ENCODE data around the gene SEMG1. TPM values are rescaled to one million over a fixed set of nuclear protein-coding genes. Genes with fewer than 3 reads are reported as not detected.

SEMG1 gene
- total and polyA plus RNA-seq, 2 experiments from 2014 or later: not detected

GRCh38 chr20:45229264-45230056 is 22.6 kb downstream of the SEMG1 start:
- Histone ChIP-seq H3K4me2 (no peak overlapping the region), H2AFZ (no peak overlapping the region), H3K9me2 (replicated peaks; ENCODE audit: insufficient read depth) (no peaks in the 10 kb centered on the region), H3K27me3 (peaks cover 24% of the 10 kb centered on the region), H3K9me3 (ENCODE audit: low read depth) (no peaks in the 10 kb centered on the region), H3K27ac (no peak overlapping the region), H4K20me1 (ENCODE audit: insufficient read depth, poor library complexity, severe bottlenecking) (no peaks in the 10 kb centered on the region), H3K4me3 (no peak overlapping the region), H3K36me3 (replicated peaks; ENCODE audit: insufficient read depth, low read depth) (no peaks in the 10 kb centered on the region), H3K79me2 (no peaks in the 10 kb centered on the region), H3K4me1 (ENCODE audit: insufficient read depth) (no peaks in the 10 kb centered on the region)
- peak; percentile 46 for DNase-seq (ENCODE audit: low spot score)
- 69% methylated on average over 18 of the region's 18 CpGs for WGBS (ENCODE audit: low lambda C conversion rate, missing lambda C conversion rate)
- no peak for TF ChIP-seq EZH2phosphoT487 (IDR thresholded peaks at IDR 0.05; ENCODE audit: low read depth, severe bottlenecking, unreplicated experiment)
- TF ChIP-seq, protein P1, sequence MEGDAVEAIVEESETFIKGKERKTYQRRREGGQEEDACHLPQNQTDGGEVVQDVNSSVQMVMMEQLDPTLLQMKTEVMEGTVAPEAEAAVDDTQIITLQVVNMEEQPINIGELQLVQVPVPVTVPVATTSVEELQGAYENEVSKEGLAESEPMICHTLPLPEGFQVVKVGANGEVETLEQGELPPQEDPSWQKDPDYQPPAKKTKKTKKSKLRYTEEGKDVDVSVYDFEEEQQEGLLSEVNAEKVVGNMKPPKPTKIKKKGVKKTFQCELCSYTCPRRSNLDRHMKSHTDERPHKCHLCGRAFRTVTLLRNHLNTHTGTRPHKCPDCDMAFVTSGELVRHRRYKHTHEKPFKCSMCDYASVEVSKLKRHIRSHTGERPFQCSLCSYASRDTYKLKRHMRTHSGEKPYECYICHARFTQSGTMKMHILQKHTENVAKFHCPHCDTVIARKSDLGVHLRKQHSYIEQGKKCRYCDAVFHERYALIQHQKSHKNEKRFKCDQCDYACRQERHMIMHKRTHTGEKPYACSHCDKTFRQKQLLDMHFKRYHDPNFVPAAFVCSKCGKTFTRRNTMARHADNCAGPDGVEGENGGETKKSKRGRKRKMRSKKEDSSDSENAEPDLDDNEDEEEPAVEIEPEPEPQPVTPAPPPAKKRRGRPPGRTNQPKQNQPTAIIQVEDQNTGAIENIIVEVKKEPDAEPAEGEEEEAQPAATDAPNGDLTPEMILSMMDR (IDR thresholded peaks at IDR 0.05; ENCODE audit: poor library complexity): peak; percentile 36

GRCh38 chr20:45230631-45231030 is 23.8 kb downstream of the SEMG1 start:
- no peaks in the 10 kb centered on the region for H4K20me1 ChIP-seq (ENCODE audit: insufficient read depth, poor library complexity, severe bottlenecking)

GRCh38 chr20:45235995-45236394 is 29.2 kb downstream of the SEMG1 start:
- H2AFZ ChIP-seq: no peak overlapping the region
- H3K4me2 ChIP-seq: no peak overlapping the region
- no peak overlapping the region for H3K4me3 ChIP-seq
- no peaks in the 10 kb centered on the region for H4K20me1 ChIP-seq (ENCODE audit: insufficient read depth, poor library complexity, severe bottlenecking)
- no peaks in the 10 kb centered on the region for H3K4me1 ChIP-seq (ENCODE audit: insufficient read depth)
- no peaks in the 10 kb centered on the region for H3K36me3 ChIP-seq (replicated peaks; ENCODE audit: insufficient read depth, low read depth)
- peaks cover 20% of the 10 kb centered on the region for H3K27me3 ChIP-seq
- no peak for DNase-seq (ENCODE audit: low spot score)
- no peak overlapping the region for H3K27ac ChIP-seq
- no peaks in the 10 kb centered on the region for H3K79me2 ChIP-seq
- no peaks in the 10 kb centered on the region for H3K9me2 ChIP-seq (replicated peaks; ENCODE audit: insufficient read depth)
- H3K9me3 ChIP-seq (ENCODE audit: low read depth): no peaks in the 10 kb centered on the region
- 73% methylated on average over 4 of the region's 4 CpGs for WGBS (ENCODE audit: low lambda C conversion rate, missing lambda C conversion rate)
- TF ChIP-seq, protein P1 (IDR thresholded peaks at IDR 0.05; ENCODE audit: poor library complexity): peak; percentile 14
- TF ChIP-seq EZH2phosphoT487 (IDR thresholded peaks at IDR 0.05; ENCODE audit: low read depth, severe bottlenecking, unreplicated experiment): no peak

More at GRCh38 chr20:45230631-45231030, 23.8 kb downstream of the SEMG1 start:
- TF ChIP-seq EZH2phosphoT487 (IDR thresholded peaks at IDR 0.05; ENCODE audit: low read depth, severe bottlenecking, unreplicated experiment) (no peak), EZH2 (IDR thresholded peaks at IDR 0.05; ENCODE audit: borderline replicate concordance) (no peak)
- TF ChIP-seq, protein P1 (IDR thresholded peaks at IDR 0.05; ENCODE audit: poor library complexity): no peak
- no peaks in the 10 kb centered on the region for H3K36me3 ChIP-seq (replicated peaks; ENCODE audit: insufficient read depth, low read depth)
- H3K9me3 ChIP-seq (ENCODE audit: low read depth): no peaks in the 10 kb centered on the region
- H3K27me3 ChIP-seq: peaks cover 16% of the 10 kb centered on the region
- H2AFZ ChIP-seq: no peak overlapping the region
- no peaks in the 10 kb centered on the region for H3K79me2 ChIP-seq
- DNase-seq (ENCODE audit: low spot score): no peak
- H3K4me3 ChIP-seq: no peak overlapping the region
- no peak overlapping the region for H3K27ac ChIP-seq
- WGBS (ENCODE audit: low lambda C conversion rate, missing lambda C conversion rate): 81% methylated on average over 9 of the region's 9 CpGs
- no peak overlapping the region for H3K4me2 ChIP-seq
- no peaks in the 10 kb centered on the region for H3K9me2 ChIP-seq (replicated peaks; ENCODE audit: insufficient read depth)
- no peaks in the 10 kb centered on the region for H3K4me1 ChIP-seq (ENCODE audit: insufficient read depth)
